ENCODE measurements around the gene SLC44A5.
"Not testable (repeated sequence)": the region's sequence is repeated elsewhere in the genome, so short reads cannot be mapped to it uniquely, and the experiment has no call there.

The SLC44A5 gene

GRCh38 chr1:75611014-75611413, at the start of gene SLC44A5:
Gene SLC44A5, minus strand, starts transcription at chr1:75611114. Its CDS starts 69,667 bp downstream, at chr1:75541447.
- no peak for DNase-seq

GRCh38 chr1:75655931-75656330, 45.0 kb upstream of the SLC44A5 start:
- no peak for DNase-seq

DNA sequence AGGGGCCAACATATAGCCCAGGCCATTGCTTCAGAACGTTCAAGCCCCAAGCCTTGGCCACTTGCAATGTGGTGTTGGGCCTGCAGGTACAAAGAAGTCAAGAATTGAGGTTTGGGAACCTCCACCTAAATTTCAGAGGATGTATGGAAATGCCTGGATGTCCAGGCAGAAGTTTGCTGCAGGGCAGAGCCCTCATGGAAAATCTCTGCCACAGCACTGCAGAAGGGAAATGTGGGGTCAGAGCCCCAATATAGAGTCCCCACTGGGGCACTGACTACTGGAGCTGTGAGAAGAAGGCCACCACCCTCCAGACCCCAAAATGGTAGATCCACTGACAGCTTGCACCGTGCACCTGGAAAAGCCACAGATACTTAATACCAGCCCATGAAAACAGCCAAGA, 36.3 kb upstream of the SLC44A5 start:
- DNase-seq: not testable (repeated sequence)

GRCh38 chr1:75645153-75645552, 34.2 kb upstream of the SLC44A5 start:
- not testable (repeated sequence) for DNase-seq

DNA sequence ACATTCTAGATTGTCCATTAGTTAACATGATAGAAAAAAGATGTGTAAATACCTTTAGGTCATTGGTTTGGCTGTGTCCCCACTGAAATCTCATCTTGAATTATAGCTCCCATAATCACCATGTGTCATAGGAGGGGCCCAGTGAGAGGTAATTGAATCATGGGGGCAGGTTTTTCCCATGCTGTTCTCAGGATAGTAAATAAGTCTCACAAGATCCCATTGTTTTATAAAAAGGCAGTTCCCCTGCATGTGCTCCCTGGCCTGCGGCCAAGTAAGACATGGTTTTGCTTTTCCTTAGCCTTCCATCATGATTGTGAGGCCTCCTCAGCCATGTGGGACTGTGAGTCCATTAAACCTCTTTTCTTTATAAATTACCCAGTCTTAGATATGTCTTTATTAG, 32.5 kb upstream of the SLC44A5 start:
- no peak for DNase-seq

DNA sequence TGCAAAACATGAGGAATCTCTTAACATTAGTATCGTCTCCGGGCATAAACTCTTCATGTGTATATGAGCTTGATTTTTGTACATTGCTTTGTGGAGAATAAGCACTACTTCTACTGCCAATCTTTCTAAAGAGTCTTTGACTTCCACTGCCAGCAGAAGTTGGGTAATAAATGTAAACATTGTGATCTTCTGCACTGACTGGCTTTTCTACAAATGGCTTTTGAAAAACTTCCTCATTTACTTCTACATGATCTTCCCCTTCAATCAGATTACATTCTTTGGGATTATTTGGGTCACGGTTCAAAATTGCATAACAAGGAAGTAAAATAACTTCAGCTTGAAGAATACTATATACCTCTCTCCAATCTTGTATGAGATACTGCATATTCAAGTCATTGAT, 30.4 kb upstream of the SLC44A5 start:
- no peak for DNase-seq

DNA sequence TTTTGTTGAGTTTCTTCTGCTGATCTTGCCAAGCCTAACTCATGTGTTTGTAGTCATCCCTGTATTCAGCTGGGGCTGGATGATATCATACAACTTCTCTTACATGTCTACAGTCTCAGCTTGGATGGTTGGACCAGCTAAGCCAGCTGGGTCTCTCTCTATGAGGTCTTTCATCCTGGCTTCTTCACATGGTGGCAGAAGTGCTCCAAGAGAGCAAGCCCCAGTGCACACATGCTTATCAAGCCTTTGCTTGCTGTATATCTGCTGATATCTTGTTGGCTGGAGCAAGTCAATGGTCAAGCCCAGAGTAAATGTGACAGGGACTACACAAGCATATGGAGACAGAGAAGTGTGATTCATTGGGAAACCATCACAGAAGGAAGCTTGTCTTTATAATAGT, 29.2 kb upstream of the SLC44A5 start:
- DNase-seq: no peak

DNA sequence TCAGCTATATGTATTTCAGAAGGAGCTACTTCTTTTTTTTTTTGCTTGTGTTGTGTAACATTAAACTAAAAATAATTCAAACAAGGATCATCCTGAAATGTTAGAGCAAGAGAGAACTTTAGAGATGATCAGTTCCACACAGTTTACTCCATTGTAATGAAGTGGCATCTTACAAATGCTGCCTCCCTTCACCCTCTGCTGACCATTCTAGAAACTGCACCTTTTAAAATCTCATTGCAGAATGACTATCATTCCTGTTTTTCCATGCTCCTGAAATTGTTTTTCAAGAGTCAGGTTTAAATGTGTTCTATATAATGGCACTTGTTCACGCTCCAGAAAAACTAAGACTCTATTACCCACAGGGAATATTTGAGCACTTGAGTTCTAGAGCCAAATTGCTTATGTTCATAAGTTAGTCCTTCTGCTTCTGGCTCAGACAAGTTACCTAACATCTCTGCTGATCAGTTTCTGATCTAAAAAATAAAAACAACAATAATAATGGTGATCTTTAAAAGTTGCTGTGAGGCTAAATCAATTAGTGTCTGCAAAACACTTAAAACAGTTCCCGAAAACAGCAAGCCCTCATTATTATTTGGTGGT, 21.5 kb upstream of the SLC44A5 start:
- DNase-seq: no peak

- no peak for DNase-seq
Measured at GRCh38 chr1:75630998-75631397, 20.1 kb upstream of the SLC44A5 start.

GRCh38 chr1:75630004-75630594, 19.2 kb upstream of the SLC44A5 start:
- DNase-seq: no peak

GRCh38 chr1:75625795-75626194, 14.9 kb upstream of the SLC44A5 start:
- DNase-seq: no peak

DNA sequence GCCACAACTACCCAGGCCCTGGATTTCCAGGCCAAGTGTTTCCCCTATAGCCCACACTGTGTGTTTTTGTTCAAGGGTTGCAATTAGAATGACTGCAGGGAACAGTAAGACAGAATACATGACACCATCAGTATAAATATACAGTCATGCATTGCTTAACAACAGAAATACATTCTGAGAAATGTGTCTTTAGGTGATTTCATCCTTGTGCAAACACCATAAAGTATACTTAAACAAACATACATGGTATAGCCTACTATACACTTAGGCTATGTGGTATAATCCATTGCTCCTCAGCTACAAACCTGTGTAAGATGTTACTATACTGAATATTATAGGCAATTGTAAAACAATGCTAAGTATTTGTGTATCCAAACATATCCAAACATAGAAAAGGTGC, 7.5 kb upstream of the SLC44A5 start:
- no peak for DNase-seq

- no peak for DNase-seq
Measured at GRCh38 chr1:75616436-75617433, 5.8 kb upstream of the SLC44A5 start.

- no peak for DNase-seq
Measured at GRCh38 chr1:75615613-75616435, 4.9 kb upstream of the SLC44A5 start.

DNA sequence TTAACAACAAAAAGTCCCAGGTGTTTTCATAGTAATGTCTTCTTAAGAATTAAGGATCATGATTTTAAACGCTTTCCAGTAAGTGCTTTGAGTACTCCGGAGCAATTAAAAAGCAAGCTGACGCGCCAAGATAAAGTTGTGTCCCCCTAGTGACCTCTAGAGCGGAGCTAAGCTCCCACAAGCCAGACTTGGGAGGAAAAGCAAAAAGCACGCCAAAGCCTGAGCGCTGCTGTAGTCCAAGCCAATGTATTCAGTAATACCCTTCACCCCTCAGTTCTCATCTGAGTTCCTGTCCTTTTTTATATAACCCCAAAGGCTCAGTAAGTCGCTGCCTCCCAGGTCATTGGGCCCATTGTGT, 3.5 kb upstream of the SLC44A5 start:
- DNase-seq: no peak

DNA sequence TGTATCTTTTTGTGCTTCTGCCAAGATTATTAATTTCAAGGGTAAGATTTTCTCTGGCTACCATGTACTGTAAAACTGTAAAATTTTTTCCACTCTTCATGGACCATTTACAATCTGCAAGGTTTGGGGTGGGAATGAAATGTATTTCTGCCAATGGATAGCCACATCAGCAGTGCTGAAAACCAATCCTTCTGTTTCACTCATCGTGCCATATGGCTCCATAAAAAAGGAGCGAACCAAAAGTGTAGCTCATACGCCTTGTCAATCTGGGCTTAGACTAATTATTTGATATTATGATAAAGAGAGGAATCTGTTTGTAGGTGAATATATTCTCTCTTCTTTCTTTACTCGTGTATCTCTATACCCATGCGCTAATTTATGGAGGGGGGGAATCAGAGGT, 3.0 kb upstream of the SLC44A5 start:
- no peak for DNase-seq

DNA sequence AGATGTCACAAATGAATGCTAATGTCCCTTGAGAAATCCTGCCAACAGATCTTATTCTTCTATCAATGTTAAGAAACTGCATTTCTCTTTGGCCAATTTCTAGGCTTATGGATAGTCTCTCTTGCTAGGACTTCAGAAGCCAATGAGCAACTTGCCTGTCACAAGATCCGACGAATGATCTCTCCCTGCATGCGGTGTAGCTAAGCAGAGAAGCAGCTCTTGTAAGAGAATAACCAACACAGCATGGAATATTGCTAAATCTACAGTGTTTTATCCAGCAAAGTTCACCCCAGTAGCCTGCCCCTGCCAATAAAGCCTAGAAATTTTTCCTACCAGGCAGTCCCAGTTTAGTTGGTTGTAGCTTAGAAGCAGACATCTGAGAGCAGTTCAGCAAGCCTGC, 2.1 kb upstream of the SLC44A5 start:
- DNase-seq: no peak

GRCh38 chr1:75602486-75602885, 8.4 kb downstream of the SLC44A5 start:
- DNase-seq: no peak

DNA sequence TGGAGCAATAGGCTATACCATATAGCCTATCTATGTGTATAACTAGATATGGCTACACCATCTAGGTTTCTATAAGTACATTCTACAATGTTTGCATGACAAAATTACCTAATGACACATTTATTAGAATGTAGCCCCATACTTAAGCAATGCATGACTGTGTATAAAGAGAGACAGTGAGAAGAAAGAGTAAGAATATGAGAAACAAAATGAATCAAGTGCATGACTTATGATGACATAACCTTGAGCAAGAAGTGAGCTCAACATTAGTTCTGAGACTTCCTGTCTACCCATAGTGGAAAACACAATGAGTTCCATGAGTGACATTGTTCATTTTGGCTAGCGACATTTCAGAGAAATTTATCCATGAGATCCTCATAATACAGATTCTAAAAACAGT, 10.1 kb downstream of the SLC44A5 start:
- DNase-seq: no peak

- no peak for DNase-seq
Measured at GRCh38 chr1:75594327-75594726, 16.6 kb downstream of the SLC44A5 start.

DNA sequence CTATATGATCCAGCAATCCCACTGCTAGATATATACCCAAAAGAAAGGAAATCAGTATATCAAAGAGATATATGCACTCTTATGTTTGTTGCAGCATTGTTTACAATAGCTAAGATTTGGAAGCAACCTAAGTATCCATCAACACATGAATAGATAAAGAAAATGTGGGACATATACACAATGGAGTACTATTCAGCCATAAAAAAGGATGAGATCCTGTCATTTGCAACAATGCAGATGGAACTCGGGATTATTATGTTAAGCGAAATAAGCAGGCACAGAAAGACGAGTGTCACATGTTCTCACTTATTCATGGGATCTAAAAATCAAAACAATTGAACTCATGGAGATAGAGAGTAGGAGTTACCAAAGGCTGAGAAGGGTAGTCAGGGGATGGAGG, 17.5 kb downstream of the SLC44A5 start:
- not testable (repeated sequence) for DNase-seq

DNA sequence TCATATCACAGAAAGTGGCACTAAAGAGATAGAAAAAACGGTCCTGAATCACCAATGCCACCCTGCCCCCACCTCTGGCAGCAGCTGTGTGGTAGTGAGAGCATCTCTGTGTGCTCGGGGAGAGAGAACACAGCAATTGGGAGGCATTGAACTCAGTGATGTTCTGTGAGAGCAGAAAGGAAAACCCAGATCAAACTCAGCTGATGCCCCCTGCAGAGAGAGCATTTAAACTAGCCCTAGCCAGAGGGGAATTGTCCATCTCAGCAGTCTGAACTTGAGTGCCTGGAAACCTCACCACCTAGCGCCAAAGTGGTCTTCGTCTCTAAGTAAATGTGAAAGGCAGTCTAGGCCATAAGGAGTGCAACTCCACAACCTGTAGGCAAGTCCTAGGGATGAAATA, 21.3 kb downstream of the SLC44A5 start:
- DNase-seq: no peak

Data from CD4-positive, alpha-beta T cell treated with Interleukin-21 for 1 hour (primary cell).